Right lobe of liver (tissue), 4 donors: ENCODE data around the gene TMEM131L.

ENCODE experiments used
- POLR2A ChIP-seq: fragments of 450-650 bp; IDR thresholded peaks from one replicate; pipeline ENCODE4 v1.6.1; 2017; ENCODE audit warnings: antibody characterized with exemption, mild to moderate bottlenecking
- TF ChIP-seq, protein P1 (sequence below), 4 donors: fragments of 200-600 bp in 3 of 4; fragments of 450-650 bp in 1 of 4; IDR thresholded peaks; one replicate each; pipeline versions ENCODE4 v1.5.1 to v1.8.0; 2016 to 2022; ENCODE audit warnings: antibody characterized with exemption in 4 of 4, mild to moderate bottlenecking in 2 of 4
- donor health status: DM: no; HTN: no; CAD: no.
- donor health status: DM: no; HTN: no; CAD: no.
- donor health status: DM: no; HTN: yes; CAD: no.

GRCh38 chr4:153521478-153521877 is 55.3 kb downstream of the TMEM131L start:
- TF ChIP-seq, protein P1, sequence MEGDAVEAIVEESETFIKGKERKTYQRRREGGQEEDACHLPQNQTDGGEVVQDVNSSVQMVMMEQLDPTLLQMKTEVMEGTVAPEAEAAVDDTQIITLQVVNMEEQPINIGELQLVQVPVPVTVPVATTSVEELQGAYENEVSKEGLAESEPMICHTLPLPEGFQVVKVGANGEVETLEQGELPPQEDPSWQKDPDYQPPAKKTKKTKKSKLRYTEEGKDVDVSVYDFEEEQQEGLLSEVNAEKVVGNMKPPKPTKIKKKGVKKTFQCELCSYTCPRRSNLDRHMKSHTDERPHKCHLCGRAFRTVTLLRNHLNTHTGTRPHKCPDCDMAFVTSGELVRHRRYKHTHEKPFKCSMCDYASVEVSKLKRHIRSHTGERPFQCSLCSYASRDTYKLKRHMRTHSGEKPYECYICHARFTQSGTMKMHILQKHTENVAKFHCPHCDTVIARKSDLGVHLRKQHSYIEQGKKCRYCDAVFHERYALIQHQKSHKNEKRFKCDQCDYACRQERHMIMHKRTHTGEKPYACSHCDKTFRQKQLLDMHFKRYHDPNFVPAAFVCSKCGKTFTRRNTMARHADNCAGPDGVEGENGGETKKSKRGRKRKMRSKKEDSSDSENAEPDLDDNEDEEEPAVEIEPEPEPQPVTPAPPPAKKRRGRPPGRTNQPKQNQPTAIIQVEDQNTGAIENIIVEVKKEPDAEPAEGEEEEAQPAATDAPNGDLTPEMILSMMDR (IDR thresholded peaks at IDR 0.05), result no peak
- TF ChIP-seq POLR2A, result no peak
